Lower leg skin (tissue), 4 donors: Measurements from ENCODE around the gene VAV2. TPM values are rescaled to one million over a fixed set of nuclear protein-coding genes. Genes with fewer than 3 reads are reported as not detected.

Experiments
- DNase-seq, 2 donors: peaks; one replicate each; pipeline ENCODE4 v3.0.0-alpha.2; 2019; ENCODE audit warnings: low spot score in 2 of 2
- H3K4me3 ChIP-seq: fragments of 200-600 bp; sonication (generic); 2 replicates; pipeline ENCODE4 v1.5.1; 2017; ENCODE audit warnings: mild to moderate bottlenecking, low read depth; ENCODE audit not compliant: poor library complexity, severe bottlenecking
- POLR2A ChIP-seq, 2 donors: fragments of 450-650 bp; IDR thresholded peaks; one replicate each; pipeline ENCODE4 v1.6.1; 2016 to 2017; ENCODE audit warnings: antibody characterized with exemption in 2 of 2, mild to moderate bottlenecking in 1 of 2, moderate library complexity in 1 of 2
- WGBS, 2 donors: methylation state at CpG; one replicate each; pipeline ENCODE4 v1.1.5; 2018; 5-methylcytosine and 5-hydroxymethylcytosine counted together
- intact Hi-C: fragments of 100-400 bp; cut with DNase I; formaldehyde crosslinking; loops from one replicate; pipeline ENCODE4 v1.15.0; 2023; ENCODE audit warnings: low total_unique reads
- total RNA-seq, 4 donors: library from RNA; depleted of rRNA; stranded (reverse); fragments of >200 nt; gene quantifications; one replicate each; pipeline ENCODE4 v1.1.0, GENCODE V29; 2016
- TF ChIP-seq, protein P1 (sequence below), 3 donors: fragments of 450-650 bp; IDR thresholded peaks; one replicate each; pipeline ENCODE4 v1.5.1; 2016; ENCODE audit warnings: antibody characterized with exemption in 3 of 3, mild to moderate bottlenecking in 3 of 3, moderate library complexity in 2 of 3

Gene VAV2
- total RNA-seq, 4 donors from 2014 or later = 6.8 to 9.1 (median 7.5) TPM

DNA sequence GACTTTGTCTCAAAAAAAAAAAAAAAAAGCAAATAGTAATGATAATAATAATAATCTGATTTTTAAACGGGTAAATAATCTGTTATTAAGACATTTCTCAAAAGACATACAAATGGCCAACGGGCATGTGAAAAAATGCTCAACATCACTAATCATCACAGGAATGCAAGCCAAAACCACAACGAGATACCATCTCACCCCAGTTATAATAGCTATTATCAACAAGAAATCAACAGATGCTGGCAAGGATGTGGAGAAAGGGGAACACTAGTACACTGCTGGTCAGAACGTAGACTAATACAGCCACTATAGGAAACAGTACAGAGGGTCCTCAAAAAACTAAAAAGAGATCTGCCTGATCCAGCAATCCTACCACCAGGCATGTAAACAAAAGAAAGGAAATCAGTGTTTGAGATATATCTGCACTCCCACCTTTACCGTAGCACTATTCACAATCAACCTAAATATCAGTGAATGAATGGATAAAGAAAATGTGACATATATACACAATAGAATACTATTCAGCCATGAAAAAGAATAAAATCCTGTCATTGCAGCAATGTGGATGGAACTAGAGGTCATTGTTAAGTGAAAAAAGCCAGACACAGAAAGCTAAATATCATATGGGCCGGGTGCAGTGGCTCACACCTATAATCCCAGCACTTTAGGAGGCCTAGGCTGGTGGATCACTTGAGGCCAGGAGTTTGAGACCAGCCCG is 24.9 kb downstream of the VAV2 start:
- intact Hi-C loops = no loop called here
- TF ChIP-seq, protein P1, sequence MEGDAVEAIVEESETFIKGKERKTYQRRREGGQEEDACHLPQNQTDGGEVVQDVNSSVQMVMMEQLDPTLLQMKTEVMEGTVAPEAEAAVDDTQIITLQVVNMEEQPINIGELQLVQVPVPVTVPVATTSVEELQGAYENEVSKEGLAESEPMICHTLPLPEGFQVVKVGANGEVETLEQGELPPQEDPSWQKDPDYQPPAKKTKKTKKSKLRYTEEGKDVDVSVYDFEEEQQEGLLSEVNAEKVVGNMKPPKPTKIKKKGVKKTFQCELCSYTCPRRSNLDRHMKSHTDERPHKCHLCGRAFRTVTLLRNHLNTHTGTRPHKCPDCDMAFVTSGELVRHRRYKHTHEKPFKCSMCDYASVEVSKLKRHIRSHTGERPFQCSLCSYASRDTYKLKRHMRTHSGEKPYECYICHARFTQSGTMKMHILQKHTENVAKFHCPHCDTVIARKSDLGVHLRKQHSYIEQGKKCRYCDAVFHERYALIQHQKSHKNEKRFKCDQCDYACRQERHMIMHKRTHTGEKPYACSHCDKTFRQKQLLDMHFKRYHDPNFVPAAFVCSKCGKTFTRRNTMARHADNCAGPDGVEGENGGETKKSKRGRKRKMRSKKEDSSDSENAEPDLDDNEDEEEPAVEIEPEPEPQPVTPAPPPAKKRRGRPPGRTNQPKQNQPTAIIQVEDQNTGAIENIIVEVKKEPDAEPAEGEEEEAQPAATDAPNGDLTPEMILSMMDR (IDR thresholded peaks at IDR 0.05) = no peak
- TF ChIP-seq POLR2A (IDR thresholded peaks at IDR 0.05) = no peak
- no peak overlapping the region for H3K4me3 ChIP-seq
- DNase-seq = no peak
- 66 to 75% methylated on average over 7 of the region's 7 CpGs for WGBS, 2 donors

DNA sequence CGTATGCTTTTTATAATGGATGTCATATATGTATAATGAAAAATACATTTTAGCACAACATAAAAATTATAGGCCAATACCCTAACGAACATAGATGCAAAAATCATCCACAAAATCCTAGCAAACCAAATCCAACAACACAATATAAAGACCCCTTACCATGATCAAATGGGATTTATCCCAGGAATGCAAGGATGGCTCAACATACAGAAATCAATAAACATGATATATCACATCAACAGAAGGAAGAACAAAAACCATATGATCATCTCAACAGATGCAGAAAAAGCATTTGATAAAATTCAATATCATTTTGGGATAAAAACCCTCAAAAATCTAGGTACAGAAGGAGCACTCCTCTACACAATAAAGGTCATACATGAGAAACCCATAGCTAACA is 27.7 kb downstream of the VAV2 start:
- intact Hi-C loops = no loop called here
- 96 to 99% methylated on average over 2 of the region's 2 CpGs for WGBS, 2 donors
- TF ChIP-seq, protein P1 (IDR thresholded peaks at IDR 0.05) = no peak
- no peak for TF ChIP-seq POLR2A (IDR thresholded peaks at IDR 0.05)
- no peak for DNase-seq
- H3K4me3 ChIP-seq = no peak overlapping the region

DNA sequence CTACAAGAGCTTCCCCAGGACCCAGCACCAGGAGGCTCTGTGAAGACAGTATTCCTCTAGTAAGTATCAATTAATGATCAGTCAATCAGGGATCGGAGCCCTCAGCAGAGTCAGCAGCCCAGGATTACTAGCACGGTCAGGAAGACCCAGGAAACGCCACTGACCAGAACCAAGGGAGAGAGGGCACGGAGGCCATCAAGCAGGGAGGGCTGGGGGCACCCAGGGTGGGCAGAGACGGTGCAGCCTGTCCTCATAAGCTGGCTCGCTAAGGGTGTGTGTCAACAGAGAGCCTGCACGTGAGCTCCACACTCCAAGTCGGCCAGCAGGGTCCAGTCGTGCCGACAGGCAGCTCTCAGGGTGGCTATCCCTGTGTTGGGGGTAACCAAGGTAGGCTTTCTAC is 29.0 kb downstream of the VAV2 start:
- 76 to 93% methylated on average over 10 of the region's 10 CpGs for WGBS, 2 donors
- intact Hi-C loops = no loop called here
- no peak for TF ChIP-seq POLR2A (IDR thresholded peaks at IDR 0.05)
- TF ChIP-seq, protein P1 (IDR thresholded peaks at IDR 0.05) = no peak
- no peak for DNase-seq
- H3K4me3 ChIP-seq = no peak overlapping the region

DNA sequence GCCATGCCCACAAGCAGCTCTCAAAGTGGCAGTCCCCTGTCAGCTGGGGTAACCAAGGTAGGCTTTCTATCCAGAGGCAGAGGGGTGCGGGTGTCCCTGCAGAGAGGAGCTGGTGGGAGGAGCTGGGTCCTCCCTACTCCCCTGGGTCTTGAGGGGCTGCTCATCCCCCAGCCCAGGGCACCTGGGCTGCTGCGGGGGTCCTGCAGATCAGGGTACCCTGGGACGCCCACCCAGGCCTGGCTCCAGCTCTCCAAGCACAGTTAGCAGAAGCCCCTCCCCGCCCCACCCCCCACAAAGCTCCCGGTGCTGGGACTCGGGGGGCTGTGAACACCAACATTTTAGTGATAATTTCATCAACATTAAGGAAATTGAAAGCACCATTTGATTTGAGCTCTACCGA is 29.8 kb downstream of the VAV2 start:
- 88 to 92% methylated on average over 7 of the region's 7 CpGs for WGBS, 2 donors
- no peak overlapping the region for H3K4me3 ChIP-seq
- no peak for TF ChIP-seq POLR2A (IDR thresholded peaks at IDR 0.05)
- TF ChIP-seq, protein P1 (IDR thresholded peaks at IDR 0.05) = no peak
- DNase-seq = no peak
- intact Hi-C loops = no loop called here

DNA sequence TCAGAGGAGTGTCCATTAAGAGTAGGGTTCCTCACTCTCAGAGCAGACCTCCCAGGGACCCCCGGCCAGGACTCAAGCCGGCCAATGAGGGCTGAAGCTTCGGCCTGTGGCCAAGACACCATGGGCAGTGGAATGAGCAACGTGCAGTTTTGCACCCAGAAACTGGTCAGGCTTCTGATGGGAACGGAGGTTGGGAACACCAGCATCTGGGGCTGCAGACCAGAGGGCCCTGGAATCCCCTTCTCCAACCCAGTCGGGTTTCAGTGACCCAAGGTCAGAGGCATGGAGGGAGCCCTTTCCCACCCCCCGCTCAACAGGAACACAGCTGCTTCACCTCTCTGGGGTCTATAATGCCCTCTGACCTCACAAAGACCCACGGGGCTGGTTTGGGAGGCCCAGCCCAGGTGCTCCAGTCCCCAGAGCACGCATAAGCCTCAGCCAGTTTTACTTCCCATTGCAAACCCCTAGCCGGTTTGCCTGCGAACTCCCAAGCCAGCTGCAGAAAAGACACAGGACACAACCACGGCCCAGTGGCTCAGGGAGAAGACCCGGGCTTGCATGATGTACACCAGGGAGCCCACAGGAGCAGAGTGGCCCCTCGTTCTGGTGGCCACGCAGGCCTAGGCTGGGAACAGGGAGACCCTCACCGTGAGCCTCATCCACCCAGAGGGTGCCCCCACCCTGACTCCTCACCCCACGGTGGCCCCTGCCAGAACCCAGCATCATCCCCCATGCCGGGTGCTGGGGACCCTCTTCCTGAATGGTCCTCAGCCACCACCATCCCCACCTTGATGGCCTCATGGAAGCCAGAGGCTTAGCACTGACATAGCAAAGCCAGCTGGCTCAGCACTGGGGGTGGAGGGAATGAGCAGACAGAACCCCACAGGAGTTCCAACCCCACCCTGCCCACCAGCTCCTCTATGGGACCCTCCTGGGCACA is 30.6 kb downstream of the VAV2 start:
- DNase-seq = no peak
- H3K4me3 ChIP-seq = no peak overlapping the region
- WGBS, 2 donors = 89 to 91% methylated on average over 16 to 18 of the region's 18 CpGs
- no peak for TF ChIP-seq POLR2A (IDR thresholded peaks at IDR 0.05)
- TF ChIP-seq, protein P1 (IDR thresholded peaks at IDR 0.05) = no peak
- intact Hi-C loops = no loop called here
